WERI-Rb-1 (cell line): ENCODE results near the gene PKN1.

Source experiments
- DNase-seq: peaks from one replicate; pipeline ENCODE4 v3.0.0-alpha.2; 2020
- H3K27ac ChIP-seq: fragments of 250-450 bp; sonication (Bioruptor Pico); 2 replicates; pipeline ENCODE4 v1.5.1; 2020; ENCODE audit warnings: mild to moderate bottlenecking, moderate library complexity
- H3K27me3 ChIP-seq: fragments of 250-450 bp; sonication (Bioruptor Pico); 2 replicates; pipeline ENCODE4 v1.5.1; 2021; ENCODE audit warnings: mild to moderate bottlenecking, low read depth, moderate library complexity; ENCODE audit not compliant: insufficient read depth, severe bottlenecking
- H3K36me3 ChIP-seq: fragments of 250-450 bp; sonication (Bioruptor Pico); 2 replicates; pipeline ENCODE4 v1.5.1; 2020; ENCODE audit warnings: mild to moderate bottlenecking, moderate library complexity
- H3K4me3 ChIP-seq: 2 replicates; pipeline ENCODE4 v1.5.1; 2011; ENCODE audit warnings: low read depth, mild to moderate bottlenecking, control low read depth, low read length
- H3K9me3 ChIP-seq: fragments of 250-450 bp; sonication (Bioruptor Pico); 2 replicates; pipeline ENCODE4 v1.5.1; 2021; ENCODE audit warnings: mild to moderate bottlenecking, moderate library complexity; ENCODE audit not compliant: severe bottlenecking
- TF ChIP-seq, protein P1 (sequence below): IDR thresholded peaks from 2 replicates; pipeline ENCODE4 v1.5.1; 2011; ENCODE audit warnings: low read depth, mild to moderate bottlenecking, control low read depth, inconsistent platforms, low read length

The PKN1 gene

DNA sequence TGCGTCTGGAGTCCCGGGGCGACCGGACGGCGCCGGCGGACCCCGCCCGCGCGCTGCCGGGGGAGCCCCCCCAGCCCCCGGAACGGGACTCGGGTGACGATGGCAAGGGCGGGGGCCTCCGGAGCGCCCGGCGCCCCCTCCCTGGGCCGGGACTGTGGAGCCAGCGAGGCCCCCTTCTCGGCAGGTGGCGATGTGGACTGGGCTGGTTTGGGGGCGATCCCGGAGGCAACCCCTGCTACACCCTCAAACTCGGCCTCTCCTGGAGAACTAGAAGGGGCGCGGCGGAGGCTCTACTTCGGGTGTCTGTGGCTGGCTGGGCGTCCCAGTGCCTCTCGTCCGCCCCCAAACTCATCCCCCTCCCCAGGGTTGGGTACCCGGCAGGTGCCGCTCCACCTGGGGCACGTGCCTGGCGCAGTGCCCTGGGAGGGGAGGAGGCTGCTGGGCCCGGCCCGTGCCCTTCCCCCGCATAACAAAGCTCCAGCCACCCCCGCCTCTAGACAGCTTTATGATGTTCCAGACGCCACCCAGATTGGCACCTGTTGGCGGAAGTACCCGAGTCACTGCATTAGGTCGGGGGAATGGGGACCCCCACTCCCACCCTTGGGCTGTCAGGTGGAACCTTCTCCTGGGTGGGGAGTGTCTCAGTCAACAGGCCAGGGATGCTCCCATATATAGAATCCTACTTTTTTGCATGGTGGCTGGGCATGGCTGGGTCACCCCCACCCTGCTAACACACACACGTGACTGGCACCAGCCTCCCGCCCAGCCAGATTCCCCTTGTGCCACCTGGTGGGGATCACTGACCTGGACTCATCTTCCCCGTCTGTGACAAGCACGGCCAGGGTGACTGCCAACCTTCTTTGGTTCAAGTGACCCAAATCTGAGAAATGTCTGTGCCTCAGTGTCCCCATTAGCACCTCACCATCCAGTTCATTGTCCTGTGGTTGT, 722 bp downstream of the PKN1 start:
- TF ChIP-seq, protein P1, sequence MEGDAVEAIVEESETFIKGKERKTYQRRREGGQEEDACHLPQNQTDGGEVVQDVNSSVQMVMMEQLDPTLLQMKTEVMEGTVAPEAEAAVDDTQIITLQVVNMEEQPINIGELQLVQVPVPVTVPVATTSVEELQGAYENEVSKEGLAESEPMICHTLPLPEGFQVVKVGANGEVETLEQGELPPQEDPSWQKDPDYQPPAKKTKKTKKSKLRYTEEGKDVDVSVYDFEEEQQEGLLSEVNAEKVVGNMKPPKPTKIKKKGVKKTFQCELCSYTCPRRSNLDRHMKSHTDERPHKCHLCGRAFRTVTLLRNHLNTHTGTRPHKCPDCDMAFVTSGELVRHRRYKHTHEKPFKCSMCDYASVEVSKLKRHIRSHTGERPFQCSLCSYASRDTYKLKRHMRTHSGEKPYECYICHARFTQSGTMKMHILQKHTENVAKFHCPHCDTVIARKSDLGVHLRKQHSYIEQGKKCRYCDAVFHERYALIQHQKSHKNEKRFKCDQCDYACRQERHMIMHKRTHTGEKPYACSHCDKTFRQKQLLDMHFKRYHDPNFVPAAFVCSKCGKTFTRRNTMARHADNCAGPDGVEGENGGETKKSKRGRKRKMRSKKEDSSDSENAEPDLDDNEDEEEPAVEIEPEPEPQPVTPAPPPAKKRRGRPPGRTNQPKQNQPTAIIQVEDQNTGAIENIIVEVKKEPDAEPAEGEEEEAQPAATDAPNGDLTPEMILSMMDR: no peak
- peak overlapping the region; percentile 70 for H3K27ac ChIP-seq
- H3K9me3 ChIP-seq: no peaks in the 10 kb centered on the region
- DNase-seq: no peak
- H3K4me3 ChIP-seq: peak overlapping the region; percentile 73
- H3K36me3 ChIP-seq: peaks cover 7% of the 10 kb centered on the region
- no peaks in the 10 kb centered on the region for H3K27me3 ChIP-seq

DNA sequence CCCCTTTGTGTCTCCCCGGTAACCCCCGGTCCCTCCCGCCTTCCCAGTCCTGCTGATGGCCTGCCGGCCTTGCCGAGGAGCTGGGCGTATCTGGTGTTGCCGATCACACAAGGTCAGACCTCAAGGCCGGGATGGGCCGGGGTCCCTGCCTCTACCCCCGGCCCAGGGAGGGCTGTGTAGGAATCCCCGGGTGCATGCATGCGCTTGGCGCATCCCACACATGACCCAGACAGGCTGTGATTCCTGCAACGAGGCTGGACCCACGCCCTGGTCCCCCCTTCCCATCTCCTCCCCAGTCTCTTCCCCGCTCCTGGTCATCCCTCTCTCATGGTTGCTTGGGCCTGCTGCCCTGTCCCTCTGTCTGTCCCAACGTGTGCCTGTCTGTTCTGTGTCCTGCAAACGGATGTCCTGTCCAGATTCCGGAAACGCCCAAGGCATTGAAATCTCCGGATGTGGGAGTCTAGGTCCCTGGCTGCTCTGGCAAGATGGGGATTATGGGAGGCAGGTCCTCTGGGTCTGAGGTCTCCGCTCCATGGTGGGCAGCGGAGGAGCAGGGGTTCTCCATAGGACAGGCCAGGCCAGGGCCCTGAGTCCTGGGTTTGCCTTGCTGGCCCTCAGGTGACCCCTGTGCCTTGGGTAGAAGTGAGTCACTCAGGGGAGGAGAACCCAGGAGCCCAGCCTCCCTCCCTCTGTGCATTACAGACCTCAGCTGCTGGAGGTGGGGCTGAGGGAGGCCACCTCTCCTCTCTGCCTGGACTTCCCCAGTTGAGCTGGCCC, 1.6 kb downstream of the PKN1 start:
- H3K27ac ChIP-seq: no peak overlapping the region
- peaks cover 7% of the 10 kb centered on the region for H3K36me3 ChIP-seq
- no peaks in the 10 kb centered on the region for H3K9me3 ChIP-seq
- TF ChIP-seq, protein P1: no peak
- DNase-seq: no peak
- H3K27me3 ChIP-seq: no peaks in the 10 kb centered on the region
- no peak overlapping the region for H3K4me3 ChIP-seq

DNA sequence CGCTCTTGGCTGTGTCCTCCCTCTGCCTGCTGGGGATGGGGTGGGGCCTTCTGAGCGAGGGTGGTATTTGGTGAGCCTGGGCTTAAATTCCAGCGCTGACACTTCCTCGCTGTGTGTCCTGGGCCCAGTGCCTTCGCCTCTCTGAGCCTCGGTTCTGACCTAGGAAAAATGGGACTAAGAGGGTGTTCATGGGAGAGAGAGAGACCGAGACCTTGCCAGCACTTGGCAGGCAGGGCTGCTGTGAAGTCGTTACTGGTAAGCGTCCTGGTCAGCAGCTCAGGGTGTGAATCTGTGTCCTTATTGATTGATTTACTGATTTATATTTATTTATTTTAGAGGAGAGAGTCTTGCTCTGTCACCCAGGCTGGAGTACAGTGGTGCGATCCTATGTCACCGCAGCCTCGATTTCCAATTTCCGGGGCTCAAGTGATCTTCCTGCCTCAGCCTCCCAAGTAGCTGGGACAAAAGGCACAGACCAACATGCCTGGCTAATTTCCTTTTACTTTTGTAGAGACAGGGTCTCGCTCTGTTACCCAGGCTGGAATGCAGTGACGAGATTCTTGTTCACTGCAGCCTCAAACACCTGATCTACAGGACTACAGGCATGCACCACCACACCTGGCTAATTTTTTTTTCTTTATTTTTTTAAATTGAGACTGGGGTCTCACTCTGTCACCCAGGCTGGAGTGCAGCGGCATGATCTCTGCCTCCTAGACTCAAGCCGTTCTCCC, 2.4 kb downstream of the PKN1 start:
- Histone ChIP-seq H3K27me3 (no peaks in the 10 kb centered on the region), H3K9me3 (no peaks in the 10 kb centered on the region), H3K36me3 (peaks cover 7% of the 10 kb centered on the region), H3K4me3 (no peak overlapping the region), H3K27ac (no peak overlapping the region)
- DNase-seq: no peak
- TF ChIP-seq, protein P1: no peak

DNA sequence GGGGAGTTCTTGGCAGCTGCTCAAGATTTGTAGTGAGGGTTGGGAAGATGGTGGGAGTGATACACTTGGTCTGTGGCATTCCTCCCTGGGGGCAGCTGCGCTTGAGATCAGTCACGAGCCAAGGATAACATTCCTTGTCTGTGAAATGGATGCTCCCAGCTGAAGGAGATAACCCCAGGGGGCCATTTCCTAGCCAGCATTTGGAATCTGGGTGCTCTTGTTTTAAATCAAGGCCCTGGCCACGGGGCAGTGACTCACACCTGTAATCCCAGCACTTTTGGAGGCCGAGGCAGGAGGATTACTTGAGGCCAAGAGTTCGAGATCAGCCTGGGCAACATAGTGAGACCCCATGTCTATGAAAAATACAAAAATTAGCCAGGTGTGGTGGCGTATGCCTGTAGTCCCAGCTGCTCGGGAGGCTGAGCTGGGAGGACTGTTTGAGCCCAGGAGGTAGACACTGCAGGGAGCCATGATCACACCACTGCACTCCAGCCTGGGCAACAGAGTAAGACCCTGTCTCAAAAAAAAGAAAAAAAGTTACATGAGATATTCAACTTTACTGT, 4.6 kb downstream of the PKN1 start:
- H3K27me3 ChIP-seq: no peaks in the 10 kb centered on the region
- TF ChIP-seq, protein P1: no peak
- H3K36me3 ChIP-seq: peaks cover 21% of the 10 kb centered on the region
- no peak overlapping the region for H3K4me3 ChIP-seq
- no peaks in the 10 kb centered on the region for H3K9me3 ChIP-seq
- DNase-seq: no peak
- no peak overlapping the region for H3K27ac ChIP-seq

DNA sequence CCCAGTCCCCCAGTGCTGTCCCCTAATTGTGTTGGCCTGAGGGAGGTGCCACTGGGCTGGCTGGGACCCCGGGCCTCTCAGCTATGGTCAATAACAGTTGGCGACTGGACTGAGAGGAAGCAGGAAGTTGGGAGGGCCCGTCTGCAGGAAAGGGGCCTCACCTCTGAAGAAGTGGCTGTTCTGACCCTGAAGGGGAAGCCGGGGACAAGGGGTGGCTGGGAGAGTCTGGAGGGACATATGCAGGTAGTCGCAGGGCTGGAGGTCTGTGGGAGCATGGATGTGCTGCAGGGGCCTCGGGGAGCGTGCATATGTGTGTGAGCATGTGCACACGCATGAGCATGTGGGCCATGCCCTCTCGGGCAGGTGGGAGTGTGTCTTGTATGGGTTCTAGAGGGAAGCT, 5.9 kb downstream of the PKN1 start:
- Histone ChIP-seq H3K9me3 (no peaks in the 10 kb centered on the region), H3K36me3 (peaks cover 32% of the 10 kb centered on the region), H3K27ac (no peak overlapping the region), H3K27me3 (no peaks in the 10 kb centered on the region), H3K4me3 (no peak overlapping the region)
- no peak for DNase-seq
- TF ChIP-seq, protein P1: no peak
